Mesothelial cell of epicardium (in vitro differentiated cells): ENCODE data around the gene TDO2. TPM values are rescaled to one million over a fixed set of nuclear protein-coding genes. Genes with fewer than 3 reads are reported as not detected.

Experiments
- DNase-seq, 2 experiments: peaks; one replicate each; pipeline ENCODE4 v3.0.0; 2021; ENCODE audit warnings: low spot score in 2 of 2; ENCODE audit not compliant: unreplicated experiment in 2 of 2
- H3K27ac Mint-ChIP-seq: 2 replicates; pipeline ENCODE4 v1.8.0; 2021; ENCODE audit warnings: mixed read lengths
- H3K27me3 Mint-ChIP-seq: 2 replicates; pipeline ENCODE4 v1.8.0; 2021; ENCODE audit warnings: low read depth, mixed read lengths
- H3K36me3 Mint-ChIP-seq: 2 replicates; pipeline ENCODE4 v1.8.0; 2021; ENCODE audit warnings: mixed read lengths
- H3K4me1 Mint-ChIP-seq: 2 replicates; pipeline ENCODE4 v1.8.0; 2021; ENCODE audit warnings: mixed read lengths
- H3K4me3 Mint-ChIP-seq: 2 replicates; pipeline ENCODE4 v1.8.0; 2021; ENCODE audit warnings: mild to moderate bottlenecking, moderate library complexity, mixed read lengths
- H3K9me3 Mint-ChIP-seq: 2 replicates; pipeline ENCODE4 v1.8.0; 2021; ENCODE audit warnings: mixed read lengths
- CTCF ChIP-seq: fragments of 200-600 bp; sonication (generic); IDR thresholded peaks from one replicate; pipeline ENCODE4 v1.5.0; 2021; ENCODE audit warnings: antibody characterized with exemption; ENCODE audit not compliant: unreplicated experiment
- total RNA-seq: library from RNA; stranded (reverse); gene quantifications from 3 replicates; pipeline ENCODE4 v1.2.1, GENCODE V29; 2021

TDO2 gene
- total RNA-seq, 1 donor from 2014 or later = 5.8 TPM

- Mint-ChIP-seq H3K27me3 (no peaks in the 10 kb centered on the region), H3K27ac (peak overlapping the region; percentile 19), H3K36me3 (peaks cover 17% of the 10 kb centered on the region), H3K4me1 (peaks cover 20% of the 10 kb centered on the region), H3K9me3 (peaks cover 20% of the 10 kb centered on the region), H3K4me3 (no peak overlapping the region)
- no peak for TF ChIP-seq CTCF
- no peak for DNase-seq
These were observed 32.0 kb downstream of the TDO2 start for GRCh38 chr4:155935389-155935986.

- H3K4me1 Mint-ChIP-seq = peaks cover 11% of the 10 kb centered on the region
- DNase-seq = no peak
- H3K4me3 Mint-ChIP-seq = no peak overlapping the region
- H3K27me3 Mint-ChIP-seq = no peaks in the 10 kb centered on the region
- H3K27ac Mint-ChIP-seq = no peak overlapping the region
- TF ChIP-seq CTCF = no peak
- H3K36me3 Mint-ChIP-seq = no peaks in the 10 kb centered on the region
- no peaks in the 10 kb centered on the region for H3K9me3 Mint-ChIP-seq
These were observed 37.7 kb downstream of the TDO2 start for GRCh38 chr4:155941085-155941790.

GRCh38 chr4:155941820-155942219, 38.3 kb downstream of the TDO2 start:
- no peaks in the 10 kb centered on the region for H3K36me3 Mint-ChIP-seq
- no peaks in the 10 kb centered on the region for H3K27me3 Mint-ChIP-seq
- no peak for DNase-seq
- TF ChIP-seq CTCF = no peak
- H3K9me3 Mint-ChIP-seq = no peaks in the 10 kb centered on the region
- no peak overlapping the region for H3K4me3 Mint-ChIP-seq
- H3K27ac Mint-ChIP-seq = no peak overlapping the region
- peaks cover 10% of the 10 kb centered on the region for H3K4me1 Mint-ChIP-seq

- no peak overlapping the region for H3K4me3 Mint-ChIP-seq
These were observed 40.3 kb downstream of the TDO2 start for GRCh38 chr4:155943605-155944291.

GRCh38 chr4:155944516-155944915, 41.0 kb downstream of the TDO2 start:
- no peak overlapping the region for H3K27ac Mint-ChIP-seq
- H3K27me3 Mint-ChIP-seq = no peaks in the 10 kb centered on the region
- TF ChIP-seq CTCF = no peak
- H3K9me3 Mint-ChIP-seq = no peaks in the 10 kb centered on the region
- DNase-seq = no peak
- no peak overlapping the region for H3K4me3 Mint-ChIP-seq
- peaks cover 11% of the 10 kb centered on the region for H3K4me1 Mint-ChIP-seq
- no peaks in the 10 kb centered on the region for H3K36me3 Mint-ChIP-seq

More at GRCh38 chr4:155943605-155944291, 40.3 kb downstream of the TDO2 start:
- TF ChIP-seq CTCF = no peak
- Mint-ChIP-seq H3K36me3 (no peaks in the 10 kb centered on the region), H3K27ac (no peak overlapping the region), H3K4me1 (peaks cover 8% of the 10 kb centered on the region), H3K9me3 (no peaks in the 10 kb centered on the region), H3K27me3 (no peaks in the 10 kb centered on the region)
- DNase-seq = no peak
